Breast epithelium (tissue), 4 donors: Measurements from ENCODE around the gene KCTD14. TPM values are rescaled to one million over a fixed set of nuclear protein-coding genes. Genes with fewer than 3 reads are reported as not detected.
"Not testable (repeated sequence)": the region's sequence is repeated elsewhere in the genome, so short reads cannot be mapped to it uniquely, and the experiment has no call there.

ENCODE experiments used
- DNase-seq, 2 donors: peaks; one replicate each; pipeline ENCODE4 v3.0.0-alpha.2; 2019; ENCODE audit warnings: low spot score in 2 of 2
- H3K27ac ChIP-seq, 2 donors: fragments of 200-600 bp; sonication (generic) in 1 of 2; one replicate each; pipeline ENCODE4 v1.5.1; 2016 to 2019; ENCODE audit warnings: mild to moderate bottlenecking in 1 of 2
- H3K27me3 ChIP-seq, 2 donors: fragments of 200-600 bp; sonication (generic) in 1 of 2; one replicate each; pipeline versions ENCODE4 v1.5.1 to v1.6.0; 2017 to 2019; ENCODE audit warnings: control low read depth in 1 of 2, mild to moderate bottlenecking in 1 of 2
- H3K36me3 ChIP-seq: fragments of 200-600 bp; one replicate; pipeline ENCODE4 v1.5.1; 2019
- H3K4me1 ChIP-seq, 2 donors: fragments of 200-600 bp; sonication (generic); one replicate each; pipeline ENCODE4 v1.5.1; 2016 to 2019; ENCODE audit warnings: control low read depth in 1 of 2
- H3K4me3 ChIP-seq, 3 donors: fragments of 200-600 bp; sonication (generic); 1 replicate in 2 of 3; 2 replicates in 1 of 3; pipeline ENCODE4 v1.5.1; 2016 to 2019; ENCODE audit warnings: mild to moderate bottlenecking in 3 of 3, moderate library complexity in 2 of 3
- H3K9me3 ChIP-seq, 2 donors: fragments of 200-600 bp; sonication (generic) in 1 of 2; one replicate each; pipeline ENCODE4 v1.5.1; 2016 to 2019; ENCODE audit warnings: control low read depth in 1 of 2
- POLR2A ChIP-seq: fragments of 450-650 bp; IDR thresholded peaks from one replicate; pipeline ENCODE4 v1.6.1; 2016; ENCODE audit warnings: antibody characterized with exemption, mild to moderate bottlenecking, moderate library complexity
- POLR2AphosphoS5 ChIP-seq, 3 donors: sonication (generic); formaldehyde crosslinking; IDR thresholded peaks; one replicate each; pipeline ENCODE4 v1.6.1; 2017; ENCODE audit warnings: antibody characterized with exemption in 3 of 3
- intact Hi-C: fragments of 100-400 bp; cut with DNase I; formaldehyde crosslinking; loops from one replicate; pipeline ENCODE4 v1.15.1; 2023; ENCODE audit warnings: low total_unique reads
- total RNA-seq, 3 donors: library from RNA; depleted of rRNA; stranded (reverse); fragments of >200 nt; gene quantifications; one replicate each; pipeline ENCODE4 v1.1.0, GENCODE V29; 2016
- TF ChIP-seq, protein P1 (sequence below), 3 donors: fragments of 450-650 bp; IDR thresholded peaks; one replicate each; pipeline ENCODE4 v1.5.1; 2016 to 2017; ENCODE audit warnings: antibody characterized with exemption in 3 of 3, mild to moderate bottlenecking in 3 of 3, moderate library complexity in 3 of 3

The KCTD14 gene
- total RNA-seq, 3 donors from 2014 or later = 0.64 to 22.4 (median 7.9) TPM

DNA sequence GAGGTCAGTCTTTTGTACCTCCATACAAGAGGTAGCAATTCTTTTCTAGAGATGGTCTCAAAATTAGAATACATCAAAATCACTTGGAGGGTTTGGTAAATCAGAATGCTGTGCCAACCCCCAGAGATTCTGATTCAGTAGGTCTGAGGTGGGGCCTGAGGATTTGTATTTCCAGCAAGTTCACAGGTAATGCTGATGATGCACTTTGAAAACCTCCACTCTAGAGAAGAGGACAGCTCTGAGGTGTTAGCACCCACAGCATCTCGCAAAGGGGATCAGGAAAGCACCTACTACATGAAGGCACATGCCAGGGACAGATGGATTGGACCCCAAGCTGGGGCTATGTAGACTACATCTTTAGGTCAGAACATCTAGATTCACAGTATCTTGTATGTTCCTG, 7.2 kb downstream of the KCTD14 start:
- DNase-seq = no peak
- no peak overlapping the region for H3K27ac ChIP-seq
- no peaks in the 10 kb centered on the region for H3K27me3 ChIP-seq
- no peak overlapping the region for H3K4me3 ChIP-seq
- no peaks in the 10 kb centered on the region for H3K9me3 ChIP-seq
- intact Hi-C loops = no loop called here
- no peaks in the 10 kb centered on the region for H3K36me3 ChIP-seq
- TF ChIP-seq, protein P1, sequence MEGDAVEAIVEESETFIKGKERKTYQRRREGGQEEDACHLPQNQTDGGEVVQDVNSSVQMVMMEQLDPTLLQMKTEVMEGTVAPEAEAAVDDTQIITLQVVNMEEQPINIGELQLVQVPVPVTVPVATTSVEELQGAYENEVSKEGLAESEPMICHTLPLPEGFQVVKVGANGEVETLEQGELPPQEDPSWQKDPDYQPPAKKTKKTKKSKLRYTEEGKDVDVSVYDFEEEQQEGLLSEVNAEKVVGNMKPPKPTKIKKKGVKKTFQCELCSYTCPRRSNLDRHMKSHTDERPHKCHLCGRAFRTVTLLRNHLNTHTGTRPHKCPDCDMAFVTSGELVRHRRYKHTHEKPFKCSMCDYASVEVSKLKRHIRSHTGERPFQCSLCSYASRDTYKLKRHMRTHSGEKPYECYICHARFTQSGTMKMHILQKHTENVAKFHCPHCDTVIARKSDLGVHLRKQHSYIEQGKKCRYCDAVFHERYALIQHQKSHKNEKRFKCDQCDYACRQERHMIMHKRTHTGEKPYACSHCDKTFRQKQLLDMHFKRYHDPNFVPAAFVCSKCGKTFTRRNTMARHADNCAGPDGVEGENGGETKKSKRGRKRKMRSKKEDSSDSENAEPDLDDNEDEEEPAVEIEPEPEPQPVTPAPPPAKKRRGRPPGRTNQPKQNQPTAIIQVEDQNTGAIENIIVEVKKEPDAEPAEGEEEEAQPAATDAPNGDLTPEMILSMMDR (IDR thresholded peaks at IDR 0.05) = no peak
- TF ChIP-seq POLR2A (no peak), POLR2AphosphoS5 (IDR thresholded peaks at IDR 0.05) (no peak)
- H3K4me1 ChIP-seq = no peaks in the 10 kb centered on the region

DNA sequence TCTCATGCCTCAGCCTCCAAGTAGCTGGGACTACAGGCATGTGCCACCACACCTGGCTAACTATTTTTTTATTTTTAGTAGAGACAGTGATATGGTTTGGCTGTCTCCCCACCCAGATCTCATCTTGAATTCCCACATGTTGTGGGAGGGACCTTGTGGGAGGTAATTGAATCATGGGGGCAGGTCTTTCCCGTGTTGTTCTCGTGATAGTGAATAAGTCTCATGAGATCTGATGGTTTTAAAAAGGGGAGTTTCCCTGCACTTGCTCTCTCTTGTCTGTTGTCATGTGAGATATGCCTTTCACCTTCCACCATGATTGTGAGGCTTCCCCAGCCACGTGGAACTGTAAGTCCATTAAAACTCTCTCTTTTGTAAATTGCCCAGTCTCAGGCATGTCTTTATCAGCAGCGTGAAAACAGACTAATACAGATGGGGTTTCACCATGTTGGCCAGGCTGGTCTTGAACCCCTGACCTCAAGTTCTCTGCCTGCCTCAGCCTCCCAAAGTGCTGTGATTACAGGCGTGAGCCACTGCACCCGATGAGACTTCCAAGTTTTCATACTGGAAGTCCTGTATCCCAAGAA, 8.0 kb downstream of the KCTD14 start:
- H3K4me1 ChIP-seq, DNase-seq, H3K27ac ChIP-seq, H3K27me3 ChIP-seq, H3K9me3 ChIP-seq, intact Hi-C loops, H3K4me3 ChIP-seq, H3K36me3 ChIP-seq: not testable (repeated sequence)

DNA sequence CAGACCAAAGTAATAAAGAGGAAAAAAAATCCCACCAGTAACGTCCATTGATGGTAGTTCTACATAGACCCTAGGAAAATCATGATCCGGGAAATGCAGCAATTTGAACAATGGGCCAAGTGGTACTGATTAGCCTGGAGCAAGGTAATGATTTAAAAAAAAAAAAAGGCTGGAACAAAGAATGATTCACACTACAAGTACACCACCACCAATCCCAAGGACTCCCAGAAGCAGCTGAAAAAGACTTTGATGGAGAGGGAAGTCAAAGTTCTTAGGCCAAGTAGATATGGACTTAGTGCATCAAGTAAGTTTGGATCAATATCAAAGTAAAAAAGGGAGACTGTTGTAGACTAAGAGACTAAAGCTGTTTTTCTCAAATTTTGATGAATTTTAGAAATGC, 11.8 kb downstream of the KCTD14 start:
- Histone ChIP-seq H3K36me3 (no peaks in the 10 kb centered on the region), H3K27ac (no peak overlapping the region), H3K4me1 (no peaks in the 10 kb centered on the region), H3K27me3 (no peaks in the 10 kb centered on the region), H3K4me3 (no peak overlapping the region), H3K9me3 (no peaks in the 10 kb centered on the region)
- intact Hi-C loops = no loop called here
- no peak for DNase-seq
- TF ChIP-seq POLR2AphosphoS5 (IDR thresholded peaks at IDR 0.05) = no peak
- no peak for TF ChIP-seq POLR2A
- TF ChIP-seq, protein P1 (IDR thresholded peaks at IDR 0.05) = no peak

DNA sequence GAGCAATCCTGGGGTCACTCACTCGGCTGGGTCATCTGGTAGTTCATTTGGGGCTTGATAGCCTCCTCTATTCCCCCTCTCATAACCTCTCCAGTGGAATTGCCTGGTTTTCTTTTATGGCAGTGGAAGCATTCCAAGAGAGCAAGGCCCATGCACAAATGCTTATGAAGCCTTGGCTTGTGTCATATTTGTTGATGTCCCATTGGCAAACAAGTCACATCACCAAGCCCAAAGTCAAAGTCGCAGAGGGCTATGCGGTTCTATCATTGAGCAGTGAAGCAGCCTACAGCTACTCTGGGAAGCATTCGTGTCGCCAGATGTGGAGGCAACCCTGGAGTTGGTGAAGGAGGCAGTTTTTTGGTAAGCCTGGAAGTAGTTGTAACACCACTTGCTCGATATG, 12.3 kb downstream of the KCTD14 start:
- DNase-seq = no peak
- TF ChIP-seq, protein P1 (IDR thresholded peaks at IDR 0.05) = no peak
- no peak for TF ChIP-seq POLR2AphosphoS5 (IDR thresholded peaks at IDR 0.05)
- no peak for TF ChIP-seq POLR2A
- Histone ChIP-seq H3K27me3 (no peaks in the 10 kb centered on the region), H3K9me3 (no peaks in the 10 kb centered on the region), H3K27ac (no peak overlapping the region), H3K4me1 (no peaks in the 10 kb centered on the region), H3K4me3 (no peak overlapping the region), H3K36me3 (no peaks in the 10 kb centered on the region)
- intact Hi-C loops = no loop called here

DNA sequence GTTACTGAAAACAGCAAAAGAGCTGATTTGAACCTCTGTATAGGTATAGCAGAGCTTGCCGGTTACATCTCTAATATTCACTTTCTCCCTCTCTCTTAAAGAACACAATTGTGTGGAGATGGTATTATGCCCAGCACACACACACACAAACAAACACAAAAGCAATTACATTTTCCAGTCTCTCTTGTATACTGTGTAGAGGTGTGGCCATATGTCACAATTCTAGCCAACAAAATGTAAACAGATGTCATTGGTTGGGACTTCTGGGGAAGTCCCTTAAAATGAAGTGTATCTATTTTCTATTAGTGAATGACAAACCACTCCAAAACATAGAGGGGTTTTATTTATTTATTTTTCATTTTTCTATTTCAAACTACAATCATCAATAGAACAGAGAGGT, 12.8 kb downstream of the KCTD14 start:
- Histone ChIP-seq H3K27me3 (no peaks in the 10 kb centered on the region), H3K36me3 (no peaks in the 10 kb centered on the region), H3K9me3 (no peaks in the 10 kb centered on the region), H3K27ac (no peak overlapping the region), H3K4me3 (no peak overlapping the region), H3K4me1 (no peaks in the 10 kb centered on the region)
- TF ChIP-seq, protein P1 (IDR thresholded peaks at IDR 0.05) = no peak
- TF ChIP-seq POLR2AphosphoS5 (IDR thresholded peaks at IDR 0.05) = no peak
- no peak for TF ChIP-seq POLR2A
- intact Hi-C loops = no loop called here
- no peak for DNase-seq

DNA sequence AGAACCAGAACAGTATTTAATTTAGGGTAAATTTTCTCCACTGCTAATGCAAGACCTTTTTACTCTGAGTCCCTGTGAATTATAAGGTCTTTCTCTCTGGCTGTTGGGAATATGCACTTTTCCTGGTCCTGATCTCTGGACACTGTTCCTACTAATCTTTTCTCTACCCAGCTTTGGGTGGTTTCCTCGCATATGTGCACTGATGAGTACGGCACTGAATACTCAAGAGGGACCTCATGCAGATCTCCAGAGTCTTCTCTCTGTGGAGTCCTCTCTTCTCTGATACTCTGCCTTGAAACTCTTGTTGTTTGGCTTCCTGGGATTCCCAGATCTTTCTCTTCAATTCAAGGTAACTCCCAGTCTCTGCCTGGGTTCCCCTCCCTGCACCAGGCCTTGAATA, 14.0 kb downstream of the KCTD14 start:
- Histone ChIP-seq H3K27ac (no peak overlapping the region), H3K4me1 (no peaks in the 10 kb centered on the region), H3K4me3 (no peak overlapping the region), H3K36me3 (no peaks in the 10 kb centered on the region), H3K27me3 (no peaks in the 10 kb centered on the region), H3K9me3 (no peaks in the 10 kb centered on the region)
- no peak for DNase-seq
- TF ChIP-seq, protein P1 (IDR thresholded peaks at IDR 0.05) = no peak
- no peak for TF ChIP-seq POLR2A
- TF ChIP-seq POLR2AphosphoS5 (IDR thresholded peaks at IDR 0.05) = no peak
- intact Hi-C loops = no loop called here
